DND-41 (cell line): ENCODE measurements around the gene AMPD3.
A peak's percentile ranks its signal among the peaks of the same experiment; 100 is the strongest.

Experiments used
- CTCF ChIP-seq: IDR thresholded peaks from 2 replicates; pipeline ENCODE4 v1.5.1; 2012; ENCODE audit warnings: borderline replicate concordance, low read length, moderate library complexity, mild to moderate bottlenecking; ENCODE audit not compliant: poor library complexity, severe bottlenecking; ENCODE audit errors: extremely low read depth
- EZH2 ChIP-seq: IDR thresholded peaks from 3 replicates; pipeline ENCODE4 v1.6.1; 2012; ENCODE audit warnings: borderline replicate concordance, low read depth, mild to moderate bottlenecking, moderate library complexity, low read length, inconsistent platforms; ENCODE audit not compliant: severe bottlenecking

- TF ChIP-seq CTCF (peak; percentile 91), EZH2 (no peak)
Observed at GRCh38 chr11:10540915-10541560, 86.0 kb downstream of the AMPD3 start, which contains the start of gene RNF141.
